Ascending aorta (tissue), 2 donors: ENCODE results near the gene ZBTB21. TPM values are rescaled to one million over a fixed set of nuclear protein-coding genes. Genes with fewer than 3 reads are reported as not detected.
A peak's percentile ranks its signal among the peaks of the same experiment; 100 is the strongest.

Experiments
- DNase-seq, 2 donors: peaks; one replicate each; pipeline ENCODE4 v3.0.0-alpha.2; 2019; ENCODE audit warnings: low spot score in 2 of 2
- H3K27ac ChIP-seq, 2 donors: fragments of 200-600 bp; sonication (generic); one replicate each; pipeline ENCODE4 v1.5.1; 2016 to 2017; ENCODE audit warnings: mild to moderate bottlenecking in 1 of 2
- H3K27me3 ChIP-seq: fragments of 200-600 bp; sonication (generic); one replicate; pipeline ENCODE4 v1.5.1; 2017
- H3K36me3 ChIP-seq, 2 donors: fragments of 200-600 bp; sonication (generic); one replicate each; pipeline ENCODE4 v1.5.1; 2016
- H3K4me1 ChIP-seq, 2 donors: fragments of 200-600 bp; sonication (generic); one replicate each; pipeline ENCODE4 v1.5.1; 2016 to 2017; ENCODE audit warnings: mild to moderate bottlenecking in 1 of 2
- H3K4me3 ChIP-seq, 2 donors: fragments of 200-600 bp; sonication (generic); one replicate each; pipeline ENCODE4 v1.5.1; 2016 to 2017; ENCODE audit warnings: mild to moderate bottlenecking in 1 of 2
- H3K9me3 ChIP-seq, 2 donors: fragments of 200-600 bp; sonication (generic); one replicate each; pipeline ENCODE4 v1.5.1; 2016
- CTCF ChIP-seq, 3 experiments: fragments of 200-600 bp in 2 of 3; fragments of 450-650 bp in 1 of 3; sonication (generic) in 2 of 3; IDR thresholded peaks; one replicate each; pipeline ENCODE4 v1.5.1; 2016 to 2019; ENCODE audit warnings: antibody characterized with exemption in 3 of 3, mild to moderate bottlenecking in 1 of 3, moderate library complexity in 1 of 3
- intact Hi-C: fragments of 100-400 bp; cut with DNase I; formaldehyde crosslinking; loops from one replicate; pipeline ENCODE4 v1.15.1; 2023
- total RNA-seq: library from RNA; depleted of rRNA; stranded (reverse); fragments of >200 nt; gene quantifications from one replicate; pipeline ENCODE4 v1.1.0, GENCODE V29; 2016

ZBTB21 gene
- total RNA-seq, 1 donor from 2014 or later = 11.1 TPM

GRCh38 chr21:41970751-41971653 lies 39.2 kb downstream of the ZBTB21 start:
- H3K4me1 ChIP-seq = no peaks in the 10 kb centered on the region
- no peak overlapping the region for H3K4me3 ChIP-seq
- no peaks in the 10 kb centered on the region for H3K27me3 ChIP-seq
- TF ChIP-seq CTCF (IDR thresholded peaks at IDR 0.05) = no peak
- no peak overlapping the region for H3K27ac ChIP-seq
- intact Hi-C loops = no loop called here
- no peaks in the 10 kb centered on the region for H3K36me3 ChIP-seq
- H3K9me3 ChIP-seq = no peaks in the 10 kb centered on the region
- peak in 1 of 2 donors; percentile 41 for DNase-seq

GRCh38 chr21:41970106-41970391 lies 40.1 kb downstream of the ZBTB21 start:
- H3K27ac ChIP-seq = no peak overlapping the region
- TF ChIP-seq CTCF (IDR thresholded peaks at IDR 0.05) = no peak
- no peaks in the 10 kb centered on the region for H3K4me1 ChIP-seq
- no peaks in the 10 kb centered on the region for H3K27me3 ChIP-seq
- H3K9me3 ChIP-seq = no peaks in the 10 kb centered on the region
- intact Hi-C loops = no loop called here
- H3K4me3 ChIP-seq = no peak overlapping the region
- H3K36me3 ChIP-seq = no peaks in the 10 kb centered on the region
- peak in 1 of 2 donors; percentile 37 for DNase-seq

DNA sequence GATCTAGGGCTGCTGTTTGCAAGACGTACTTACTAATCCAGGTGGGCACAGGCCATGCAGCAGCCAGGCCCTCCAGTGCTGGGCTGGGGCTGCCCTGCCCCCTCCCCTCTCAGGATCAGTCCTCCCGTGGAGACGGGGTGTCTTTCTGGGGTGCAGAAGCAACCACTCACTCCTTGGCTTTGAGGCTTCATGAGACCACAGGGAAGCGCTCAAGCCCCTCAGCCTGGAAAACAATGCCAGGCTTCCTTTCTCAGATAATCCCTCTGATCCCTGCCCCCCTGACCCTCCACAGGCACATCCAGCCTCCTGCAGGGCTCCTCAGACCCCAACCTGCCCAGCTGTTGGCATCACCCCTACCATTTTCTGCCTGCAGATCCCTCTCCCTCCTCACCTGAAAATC lies 42.5 kb downstream of the ZBTB21 start:
- no peaks in the 10 kb centered on the region for H3K9me3 ChIP-seq
- no peaks in the 10 kb centered on the region for H3K4me1 ChIP-seq
- no peaks in the 10 kb centered on the region for H3K36me3 ChIP-seq
- no peaks in the 10 kb centered on the region for H3K27me3 ChIP-seq
- intact Hi-C loops = no loop called here
- no peak overlapping the region for H3K27ac ChIP-seq
- peak in 1 of 2 donors; percentile 38 for DNase-seq
- H3K4me3 ChIP-seq = no peak overlapping the region
- no peak for TF ChIP-seq CTCF (IDR thresholded peaks at IDR 0.05)

DNA sequence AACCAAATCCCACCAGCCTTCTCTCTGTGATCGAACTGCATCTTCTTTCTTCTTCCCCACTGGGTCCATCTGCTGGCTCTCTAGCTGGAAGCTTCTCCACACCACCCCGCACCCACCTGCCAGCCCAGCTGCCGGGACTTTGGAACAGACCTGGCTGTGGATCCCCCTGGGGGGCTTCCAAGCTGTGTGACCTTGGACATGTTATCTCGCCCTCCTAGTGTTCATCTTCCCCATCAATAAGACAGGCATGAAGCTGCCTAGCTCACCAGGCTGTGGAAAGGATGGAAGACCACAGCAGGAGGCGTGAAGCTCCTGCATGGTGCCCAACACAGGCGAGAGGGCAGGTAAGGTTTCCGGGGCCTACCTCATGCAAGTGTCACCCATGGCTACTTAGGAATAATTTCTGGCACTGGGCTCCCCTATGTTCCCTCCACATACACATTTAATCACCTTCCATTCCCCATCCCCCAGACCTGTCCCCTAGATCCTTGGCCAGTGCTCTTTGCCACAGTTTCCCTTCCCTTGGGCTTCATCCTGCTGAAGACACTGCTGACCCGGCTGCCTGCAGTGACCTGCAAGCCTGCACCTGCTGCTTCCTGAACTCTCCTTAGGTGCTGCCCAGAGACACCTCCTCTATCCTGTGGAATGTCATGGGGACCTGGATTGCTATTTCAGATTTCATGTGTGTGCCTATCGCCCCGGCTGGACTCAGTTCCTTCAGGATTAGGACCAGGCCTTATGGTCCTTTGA lies 43.1 kb downstream of the ZBTB21 start:
- no peak for TF ChIP-seq CTCF (IDR thresholded peaks at IDR 0.05)
- Histone ChIP-seq H3K27ac (no peak overlapping the region), H3K4me1 (no peaks in the 10 kb centered on the region), H3K36me3 (no peaks in the 10 kb centered on the region), H3K4me3 (no peak overlapping the region), H3K9me3 (no peaks in the 10 kb centered on the region), H3K27me3 (no peaks in the 10 kb centered on the region)
- DNase-seq = peak in 1 of 2 donors; percentile 37
- intact Hi-C loops = no loop called here

GRCh38 chr21:41966041-41966833 lies 43.9 kb downstream of the ZBTB21 start:
- H3K27ac ChIP-seq = no peak overlapping the region
- H3K4me1 ChIP-seq = no peaks in the 10 kb centered on the region
- intact Hi-C loops = no loop called here
- H3K27me3 ChIP-seq = no peaks in the 10 kb centered on the region
- H3K9me3 ChIP-seq = no peaks in the 10 kb centered on the region
- H3K4me3 ChIP-seq = no peak overlapping the region
- H3K36me3 ChIP-seq = no peaks in the 10 kb centered on the region
- peak in 1 of 2 donors; percentile 52 for DNase-seq
- TF ChIP-seq CTCF (IDR thresholded peaks at IDR 0.05) = no peak
